Upper lobe of left lung (tissue), 4 donors: ENCODE results near the gene SLC40A1.

Source experiments
- POLR2A ChIP-seq, 4 donors: fragments of 450-650 bp; IDR thresholded peaks; one replicate each; pipeline ENCODE4 v1.5.1; 2016 to 2017; ENCODE audit warnings: antibody characterized with exemption in 4 of 4, mild to moderate bottlenecking in 2 of 4
- POLR2AphosphoS5 ChIP-seq, 2 donors: sonication (generic); formaldehyde crosslinking; IDR thresholded peaks; one replicate each; pipeline ENCODE4 v1.5.1; 2017; ENCODE audit warnings: antibody characterized with exemption in 2 of 2
- TF ChIP-seq, protein P1 (sequence below), 6 experiments: fragments of 450-650 bp in 4 of 6; fragments of 200-600 bp in 2 of 6; sonication (generic) in 2 of 6; IDR thresholded peaks; one replicate each; pipeline ENCODE4 v1.5.1; 2016 to 2019; ENCODE audit warnings: antibody characterized with exemption in 6 of 6

DNA sequence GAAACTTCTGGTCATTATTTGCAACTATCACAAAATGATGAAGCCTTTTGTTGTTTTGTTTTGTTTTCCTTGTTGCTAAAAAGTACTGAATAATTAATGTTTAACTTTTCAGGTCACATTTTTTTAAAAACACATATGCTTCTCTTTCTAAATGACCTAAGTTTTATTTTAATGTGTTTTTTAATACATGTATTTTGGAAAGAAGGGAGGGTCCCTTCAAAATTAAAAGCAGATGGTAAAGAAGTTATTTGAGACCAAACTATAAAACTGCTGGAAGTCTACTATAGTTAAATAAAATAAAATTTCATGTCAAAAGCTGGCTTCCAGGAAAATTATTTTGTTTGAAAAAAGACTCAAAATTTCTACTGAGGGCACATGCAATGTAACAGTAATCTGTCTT, 41.2 kb upstream of the SLC40A1 start:
- TF ChIP-seq, protein P1, sequence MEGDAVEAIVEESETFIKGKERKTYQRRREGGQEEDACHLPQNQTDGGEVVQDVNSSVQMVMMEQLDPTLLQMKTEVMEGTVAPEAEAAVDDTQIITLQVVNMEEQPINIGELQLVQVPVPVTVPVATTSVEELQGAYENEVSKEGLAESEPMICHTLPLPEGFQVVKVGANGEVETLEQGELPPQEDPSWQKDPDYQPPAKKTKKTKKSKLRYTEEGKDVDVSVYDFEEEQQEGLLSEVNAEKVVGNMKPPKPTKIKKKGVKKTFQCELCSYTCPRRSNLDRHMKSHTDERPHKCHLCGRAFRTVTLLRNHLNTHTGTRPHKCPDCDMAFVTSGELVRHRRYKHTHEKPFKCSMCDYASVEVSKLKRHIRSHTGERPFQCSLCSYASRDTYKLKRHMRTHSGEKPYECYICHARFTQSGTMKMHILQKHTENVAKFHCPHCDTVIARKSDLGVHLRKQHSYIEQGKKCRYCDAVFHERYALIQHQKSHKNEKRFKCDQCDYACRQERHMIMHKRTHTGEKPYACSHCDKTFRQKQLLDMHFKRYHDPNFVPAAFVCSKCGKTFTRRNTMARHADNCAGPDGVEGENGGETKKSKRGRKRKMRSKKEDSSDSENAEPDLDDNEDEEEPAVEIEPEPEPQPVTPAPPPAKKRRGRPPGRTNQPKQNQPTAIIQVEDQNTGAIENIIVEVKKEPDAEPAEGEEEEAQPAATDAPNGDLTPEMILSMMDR (IDR thresholded peaks at IDR 0.05): no peak
- TF ChIP-seq POLR2AphosphoS5 (IDR thresholded peaks at IDR 0.05): no peak
- TF ChIP-seq POLR2A (IDR thresholded peaks at IDR 0.05): no peak
